ENCODE data around the gene UGT1A8. TPM values are rescaled to one million over a fixed set of nuclear protein-coding genes. Genes with fewer than 3 reads are reported as not detected.

The UGT1A8 gene
- 0.05 to 0.06 TPM in 2 of 5 replicates, not detected in the others for total RNA-seq (2022; extraction: Qiagen RNA extraction)

DNA sequence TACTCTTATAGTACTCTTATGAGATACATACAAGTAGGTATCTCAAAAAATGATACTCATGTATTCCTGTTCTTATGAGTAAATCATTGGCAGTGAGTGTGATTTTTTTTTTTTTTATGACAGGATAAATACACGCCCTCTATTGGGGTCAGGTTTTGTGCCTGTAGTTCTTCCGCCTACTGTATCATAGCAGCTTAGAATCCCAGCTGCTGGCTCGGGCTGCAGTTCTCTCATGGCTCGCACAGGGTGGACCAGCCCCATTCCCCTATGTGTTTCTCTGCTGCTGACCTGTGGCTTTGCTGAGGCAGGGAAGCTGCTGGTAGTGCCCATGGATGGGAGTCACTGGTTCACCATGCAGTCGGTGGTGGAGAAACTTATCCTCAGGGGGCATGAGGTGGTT, at the start of gene UGT1A8:
TSS of gene UGT1A8 (plus strand) at position 158 of the 400 bp plus-strand sequence. CDS start at position 233, 75 bp downstream.

DNA sequence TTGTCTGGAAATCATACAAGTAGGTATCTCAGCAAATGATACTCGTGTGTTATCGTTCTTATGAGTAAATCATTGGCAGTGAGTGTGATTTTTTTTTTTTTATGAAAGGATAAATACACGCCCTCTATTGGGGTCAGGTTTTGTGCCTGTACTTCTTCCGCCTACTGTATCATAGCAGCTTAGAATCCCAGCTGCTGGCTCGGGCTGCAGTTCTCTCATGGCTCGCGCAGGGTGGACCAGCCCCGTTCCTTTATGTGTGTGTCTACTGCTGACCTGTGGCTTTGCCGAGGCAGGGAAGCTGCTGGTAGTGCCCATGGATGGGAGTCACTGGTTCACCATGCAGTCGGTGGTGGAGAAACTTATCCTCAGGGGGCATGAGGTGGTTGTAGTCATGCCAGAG, 18.9 kb downstream of the UGT1A8 start, which contains the start of gene UGT1A10:
TSS of gene UGT1A10 (plus strand) at position 143 of the 400 bp plus-strand sequence. CDS start at position 218, 75 bp downstream.

DNA sequence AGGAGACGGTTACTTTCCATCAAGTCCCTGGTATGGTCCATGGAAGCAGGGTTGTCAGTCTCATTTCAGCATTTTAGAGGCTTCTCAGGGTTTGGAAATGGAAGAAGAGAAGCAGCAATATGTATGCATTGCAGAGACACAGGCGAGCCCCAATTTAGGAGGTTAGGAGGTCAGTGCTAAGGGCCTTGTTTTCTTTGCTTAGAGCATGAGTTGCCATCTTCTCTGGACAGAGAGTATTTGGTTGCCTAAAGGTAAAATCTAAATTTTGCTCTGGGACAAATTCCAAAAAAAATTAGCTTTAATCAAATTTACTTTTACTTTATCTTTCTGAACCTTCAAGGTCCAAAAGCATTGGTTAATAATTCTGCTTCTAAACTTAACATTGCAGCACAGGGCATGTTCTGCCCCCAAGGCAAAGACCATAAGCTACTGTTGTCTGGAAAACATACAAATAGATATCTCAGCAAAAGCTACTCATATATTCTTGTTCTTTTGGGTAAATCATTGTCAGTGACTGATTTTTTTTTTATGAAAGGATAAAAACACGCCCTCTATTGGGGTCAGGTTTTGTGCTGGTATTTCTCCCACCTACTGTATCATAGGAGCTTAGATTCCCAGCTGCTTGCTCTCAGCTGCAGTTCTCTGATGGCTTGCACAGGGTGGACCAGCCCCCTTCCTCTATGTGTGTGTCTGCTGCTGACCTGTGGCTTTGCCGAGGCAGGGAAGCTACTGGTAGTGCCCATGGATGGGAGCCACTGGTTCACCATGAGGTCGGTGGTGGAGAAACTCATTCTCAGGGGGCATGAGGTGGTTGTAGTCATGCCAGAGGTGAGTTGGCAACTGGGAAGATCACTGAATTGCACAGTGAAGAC, 54.1 kb downstream of the UGT1A8 start, which contains the start of gene UGT1A9:
TSS of gene UGT1A9 (plus strand) at position 609 of the 872 bp plus-strand sequence. CDS start at position 646, 37 bp downstream.

DNA sequence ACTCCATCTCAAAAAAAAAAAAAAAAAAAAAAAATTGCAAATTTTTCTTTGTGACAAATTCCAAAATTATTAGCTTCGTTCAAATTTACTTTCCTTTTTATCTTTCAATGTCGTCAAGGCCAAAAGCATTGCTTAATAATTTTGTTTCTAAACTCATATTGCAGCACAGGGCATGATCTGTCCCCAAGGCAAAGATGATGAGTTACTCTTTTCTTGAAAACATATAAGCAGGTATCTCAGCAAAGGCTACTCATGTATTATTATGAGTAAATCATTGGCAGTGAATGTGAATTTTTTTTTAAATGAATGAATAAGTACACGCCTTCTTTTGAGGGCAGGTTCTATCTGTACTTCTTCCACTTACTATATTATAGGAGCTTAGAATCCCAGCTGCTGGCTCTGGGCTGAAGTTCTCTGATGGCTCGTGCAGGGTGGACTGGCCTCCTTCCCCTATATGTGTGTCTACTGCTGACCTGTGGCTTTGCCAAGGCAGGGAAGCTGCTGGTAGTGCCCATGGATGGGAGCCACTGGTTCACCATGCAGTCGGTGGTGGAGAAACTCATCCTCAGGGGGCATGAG, 64.2 kb downstream of the UGT1A8 start, which contains the start of gene UGT1A7:
TSS of gene UGT1A7 (plus strand) at position 381 of the 579 bp plus-strand sequence. CDS start at position 418, 37 bp downstream.

DNA sequence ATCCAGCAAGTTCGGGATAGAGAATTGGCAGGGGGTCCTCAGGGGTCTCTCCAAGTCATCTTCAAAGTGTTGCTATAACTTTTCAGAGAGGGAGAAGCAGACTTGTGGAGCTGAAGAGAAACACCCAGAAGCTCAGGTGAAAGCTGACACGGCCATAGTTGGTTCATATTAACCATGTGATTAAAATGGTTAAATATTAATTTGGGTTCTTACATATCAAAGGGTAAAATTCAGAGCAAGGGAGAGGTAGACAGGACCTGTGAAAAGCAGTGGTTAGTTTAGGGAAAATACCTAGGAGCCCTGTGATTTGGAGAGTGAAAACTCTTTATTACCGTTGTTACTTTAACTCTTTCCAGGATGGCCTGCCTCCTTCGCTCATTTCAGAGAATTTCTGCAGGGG, 75.2 kb downstream of the UGT1A8 start, which contains the start of gene UGT1A6:
TSS of gene UGT1A6 (plus strand) at position 243 of the 400 bp plus-strand sequence. CDS start at position 358, 115 bp downstream.

DNA sequence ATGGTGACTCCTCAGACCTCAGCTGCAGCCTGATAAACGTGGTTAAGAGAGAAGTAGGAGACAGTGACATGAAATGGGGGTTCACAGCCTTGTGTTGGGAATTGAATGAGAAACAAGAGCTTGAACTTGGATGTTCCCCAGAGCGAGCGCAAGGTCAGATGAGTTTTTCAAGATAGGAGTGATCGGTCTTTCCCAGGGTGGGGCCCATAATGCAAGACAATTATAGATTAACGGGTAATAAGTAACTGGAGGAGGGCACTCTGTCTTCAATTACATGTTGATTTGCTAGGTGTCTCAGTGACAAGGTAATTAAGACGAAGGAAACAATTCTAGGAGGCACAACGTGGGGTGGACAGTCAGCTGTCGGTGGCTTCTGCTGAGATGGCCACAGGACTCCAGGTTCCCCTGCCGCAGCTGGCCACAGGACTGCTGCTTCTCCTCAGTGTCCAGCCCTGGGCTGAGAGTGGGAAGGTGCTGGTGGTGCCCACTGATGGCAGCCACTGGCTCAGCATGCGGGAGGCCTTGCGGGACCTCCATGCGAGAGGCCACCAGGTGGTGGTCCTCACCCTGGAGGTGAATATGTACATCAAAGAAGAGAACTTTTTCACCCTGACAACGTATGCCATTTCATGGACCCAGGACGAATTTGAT, 95.3 kb downstream of the UGT1A8 start, which contains the start of gene UGT1A5:
TSS of gene UGT1A5 (plus strand) at position 297 of the 651 bp plus-strand sequence. CDS start at position 382, 85 bp downstream.

DNA sequence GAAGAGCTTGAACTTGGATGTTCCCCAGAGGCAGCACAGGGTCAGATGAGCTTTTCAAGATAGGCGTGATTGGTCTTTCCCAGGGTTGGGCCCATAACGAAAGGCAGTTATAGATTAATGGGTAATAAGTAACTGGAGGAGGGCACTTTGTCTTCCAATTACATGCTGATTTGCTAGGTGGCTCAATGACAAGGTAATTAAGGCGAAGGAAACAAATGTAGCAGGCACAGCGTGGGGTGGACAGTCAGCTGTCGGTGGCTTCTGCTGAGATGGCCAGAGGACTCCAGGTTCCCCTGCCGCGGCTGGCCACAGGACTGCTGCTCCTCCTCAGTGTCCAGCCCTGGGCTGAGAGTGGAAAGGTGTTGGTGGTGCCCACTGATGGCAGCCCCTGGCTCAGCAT, 101.1 kb downstream of the UGT1A8 start, which contains the start of gene UGT1A4:
TSS of gene UGT1A4 (plus strand) at position 185 of the 400 bp plus-strand sequence. CDS start at position 270, 85 bp downstream.

DNA sequence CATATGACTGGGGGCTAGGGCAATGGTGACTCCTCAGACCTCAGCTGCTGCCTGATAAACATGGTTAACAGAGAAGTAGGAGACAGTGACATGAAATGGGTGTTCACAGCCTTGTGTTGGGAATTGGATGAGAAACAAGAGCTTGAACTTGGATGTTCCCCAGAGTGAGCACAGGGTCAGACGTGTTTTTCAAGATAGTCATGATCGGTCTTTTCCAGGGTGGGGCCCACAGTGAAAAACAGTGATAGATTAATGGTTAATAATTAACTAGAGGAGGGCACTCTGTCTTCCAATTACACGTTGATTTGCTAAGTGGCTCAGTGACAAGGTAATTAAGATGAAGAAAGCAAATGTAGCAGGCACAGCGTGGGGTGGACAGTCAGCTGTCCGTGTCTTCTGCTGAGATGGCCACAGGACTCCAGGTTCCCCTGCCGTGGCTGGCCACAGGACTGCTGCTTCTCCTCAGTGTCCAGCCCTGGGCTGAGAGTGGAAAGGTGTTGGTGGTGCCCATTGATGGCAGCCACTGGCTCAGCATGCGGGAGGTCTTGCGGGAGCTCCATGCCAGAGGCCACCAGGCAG, 111.4 kb downstream of the UGT1A8 start, which contains the start of gene UGT1A3:
TSS of gene UGT1A3 (plus strand) at position 320 of the 579 bp plus-strand sequence. CDS start at position 405, 85 bp downstream.

DNA sequence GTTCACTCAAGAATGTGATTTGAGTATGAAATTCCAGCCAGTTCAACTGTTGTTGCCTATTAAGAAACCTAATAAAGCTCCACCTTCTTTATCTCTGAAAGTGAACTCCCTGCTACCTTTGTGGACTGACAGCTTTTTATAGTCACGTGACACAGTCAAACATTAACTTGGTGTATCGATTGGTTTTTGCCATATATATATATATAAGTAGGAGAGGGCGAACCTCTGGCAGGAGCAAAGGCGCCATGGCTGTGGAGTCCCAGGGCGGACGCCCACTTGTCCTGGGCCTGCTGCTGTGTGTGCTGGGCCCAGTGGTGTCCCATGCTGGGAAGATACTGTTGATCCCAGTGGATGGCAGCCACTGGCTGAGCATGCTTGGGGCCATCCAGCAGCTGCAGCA, 142.6 kb downstream of the UGT1A8 start, which contains the start of gene UGT1A1:
TSS of gene UGT1A1 (plus strand) at position 228 of the 400 bp plus-strand sequence. CDS start at position 246, 18 bp downstream.

DNA sequence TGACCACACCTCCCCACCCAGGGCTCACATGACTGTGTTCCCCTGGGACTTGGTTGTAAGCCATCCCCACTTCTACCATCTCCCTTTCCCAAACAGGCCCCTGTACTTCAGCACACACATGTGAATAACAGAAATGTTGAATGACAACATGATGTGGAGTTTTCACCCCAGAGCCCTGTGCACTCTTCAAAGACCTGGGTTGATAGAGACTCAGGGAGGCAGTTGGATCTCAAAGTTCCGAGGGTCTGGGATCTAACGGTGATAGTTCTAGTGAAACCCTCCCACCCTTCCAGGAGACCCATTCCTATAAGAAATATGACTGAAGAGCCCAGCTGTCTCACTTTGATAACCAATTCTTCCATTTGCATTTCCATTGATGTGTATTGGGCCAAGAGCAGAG, 160.6 kb downstream of the UGT1A8 start, which contains the start of gene MROH2A:
TSS of gene MROH2A (plus strand) at position 301 of the 400 bp plus-strand sequence. CDS start 1,029 bp downstream, outside the sequence.

Other genes with a start within 250 kb of the UGT1A8 start
- gene USP40, start 50.9 kb upstream of the UGT1A8 start, total RNA-seq (2022; extraction: Qiagen RNA extraction) = 23.2 to 26.7 TPM (median 23.9 TPM) in 5 replicates
- gene UGT1A10, start 18.8 kb downstream of the UGT1A8 start, total RNA-seq (2022; extraction: Qiagen RNA extraction) = 0.08 to 0.09 TPM in 2 of 5 replicates, not detected in the others
- 3.6 to 6.4 TPM (median 4.2 TPM) in 5 replicates for gene UGT1A9, start 54.3 kb downstream of the UGT1A8 start, total RNA-seq (2022; extraction: Qiagen RNA extraction)
- 2.9 to 4.8 TPM (median 3.8 TPM) in 5 replicates for gene UGT1A7, start 64.3 kb downstream of the UGT1A8 start, total RNA-seq (2022; extraction: Qiagen RNA extraction)
- 0.47 to 1.5 TPM (median 1.1 TPM) in 5 replicates for gene UGT1A6, start 75.3 kb downstream of the UGT1A8 start, total RNA-seq (2022; extraction: Qiagen RNA extraction)
- gene UGT1A5, start 95.3 kb downstream of the UGT1A8 start, total RNA-seq (2022; extraction: Qiagen RNA extraction) = 0.08 to 0.13 TPM in 2 of 5 replicates, not detected in the others
- gene UGT1A4, start 101.1 kb downstream of the UGT1A8 start, total RNA-seq (2022; extraction: Qiagen RNA extraction) = 0.06 to 0.16 TPM (median 0.10 TPM) in 4 of 5 replicates, not detected in the other
- 0.06 to 0.20 TPM (median 0.14 TPM) in 4 of 5 replicates, not detected in the other for gene UGT1A3, start 111.4 kb downstream of the UGT1A8 start, total RNA-seq (2022; extraction: Qiagen RNA extraction)
- 0.56 to 1.1 TPM (median 0.91 TPM) in 5 replicates for gene UGT1A1, start 142.6 kb downstream of the UGT1A8 start, total RNA-seq (2022; extraction: Qiagen RNA extraction)
- gene MROH2A, start 160.7 kb downstream of the UGT1A8 start, total RNA-seq (2022; extraction: Qiagen RNA extraction) = 0.12 to 0.29 TPM (median 0.21 TPM) in 4 of 5 replicates, not detected in the other
- gene HJURP, start 236.9 kb downstream of the UGT1A8 start, total RNA-seq (2022; extraction: Qiagen RNA extraction) = 52.3 to 59.6 TPM (median 55.7 TPM) in 5 replicates